GM19372 (cell line): ENCODE measurements around the gene SFR1.

Experiments
- ATAC-seq: cut with Tn5 transposase; IDR thresholded peaks from one replicate; pipeline ENCODE4 v1.9.1; 2021; ENCODE audit warnings: mild to moderate bottlenecking, low read depth, moderate library complexity; ENCODE audit not compliant: unreplicated experiment

The SFR1 gene

GRCh38 chr10:104104418-104104817 is 17.6 kb upstream of the SFR1 start:
- no peak for ATAC-seq

- no peak for ATAC-seq
These were observed 17.0 kb upstream of the SFR1 start for GRCh38 chr10:104104926-104105325.

DNA sequence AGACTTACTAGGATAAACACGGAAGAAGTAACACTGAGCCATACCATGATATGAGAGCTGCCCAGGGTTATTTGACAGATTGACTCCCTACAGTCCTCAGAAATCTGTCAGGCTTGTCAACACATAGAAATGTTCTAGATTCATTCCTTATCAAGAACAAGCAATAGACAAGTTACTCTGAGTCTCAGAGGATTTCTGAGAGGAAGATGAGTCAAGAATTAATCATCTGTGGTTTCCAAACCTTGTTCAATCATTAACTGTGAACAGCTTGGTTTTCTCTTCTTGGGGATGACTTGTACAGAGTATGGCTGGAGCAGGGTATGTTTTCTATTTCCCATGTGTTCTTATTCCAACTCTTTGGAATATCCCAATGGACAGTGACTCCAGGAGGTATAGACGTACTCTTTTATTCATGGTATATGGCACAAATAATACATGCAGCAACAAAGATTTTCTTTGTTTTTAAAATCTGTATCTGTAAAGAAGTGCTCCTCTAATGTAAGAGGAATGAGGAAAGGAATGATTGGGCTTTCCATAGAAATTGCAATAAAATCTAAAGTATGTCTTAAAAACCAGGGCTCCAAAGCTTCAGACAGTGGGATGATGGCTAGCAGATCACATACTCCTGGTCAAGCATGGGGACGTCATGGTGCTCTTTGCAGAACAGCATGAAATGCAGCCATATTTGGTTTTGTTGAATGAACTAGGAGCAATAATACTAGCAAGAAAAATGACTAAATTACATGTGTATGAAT is 11.9 kb upstream of the SFR1 start:
- ATAC-seq: peak; percentile 92

GRCh38 chr10:104113376-104113956 is 8.5 kb upstream of the SFR1 start:
- no peak for ATAC-seq

- ATAC-seq: no peak
These were observed 4.1 kb upstream of the SFR1 start for GRCh38 chr10:104117839-104118323.

- no peak for ATAC-seq
These were observed 2.0 kb upstream of the SFR1 start for GRCh38 chr10:104119996-104120395.

DNA sequence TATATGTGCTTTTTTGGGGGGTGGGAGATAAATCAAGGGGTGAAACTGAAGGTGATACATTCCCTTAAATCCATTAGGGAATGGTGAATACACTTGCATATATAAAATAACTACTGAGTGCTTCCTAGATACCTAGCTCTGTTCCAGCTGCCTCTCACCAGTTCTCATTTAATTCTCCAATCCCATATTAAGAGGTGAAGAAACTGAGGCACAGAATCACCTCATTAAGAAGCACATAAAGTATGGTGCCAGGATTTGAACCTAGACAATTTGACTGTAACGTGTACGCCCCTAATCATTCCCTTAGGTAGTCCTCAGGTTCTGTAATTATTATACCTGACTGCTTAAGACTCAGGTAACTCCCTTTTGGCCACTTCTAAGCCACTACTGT is 1.5 kb upstream of the SFR1 start:
- no peak for ATAC-seq

DNA sequence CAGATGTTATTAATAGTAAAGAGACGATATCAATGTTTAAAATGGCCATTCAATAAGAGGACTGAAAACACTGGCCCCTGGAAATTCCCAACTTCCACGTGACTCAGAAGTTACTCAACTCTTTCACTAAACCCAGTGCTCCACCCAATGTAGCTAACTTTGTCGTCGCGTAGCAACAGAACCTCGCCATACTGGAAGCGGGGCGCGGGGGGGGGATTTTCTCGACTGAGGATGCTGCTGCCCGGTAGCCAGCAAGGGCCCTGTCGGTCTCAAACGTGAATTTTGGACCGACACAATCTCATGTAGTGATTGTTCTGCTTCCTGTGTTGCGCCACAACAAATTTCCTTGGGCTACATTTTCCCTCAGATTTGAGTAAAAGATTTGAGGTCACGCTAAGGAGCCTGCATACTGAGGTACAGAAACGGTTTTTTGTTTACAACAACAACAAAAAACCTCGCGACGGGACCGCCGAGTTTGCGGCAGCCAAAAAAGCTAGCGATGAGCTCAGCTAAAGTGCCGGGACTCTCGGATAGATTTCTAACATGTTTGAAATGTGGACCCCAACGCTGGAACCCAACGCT is 977 bp upstream of the SFR1 start:
- ATAC-seq: peak; percentile 23

- ATAC-seq: peak; percentile 1
These were observed 495 bp downstream of the SFR1 start for GRCh38 chr10:104122225-104123107.

- ATAC-seq: no peak
These were observed 1.4 kb downstream of the SFR1 start for GRCh38 chr10:104123397-104123796.

GRCh38 chr10:104127411-104127810 is 5.4 kb downstream of the SFR1 start:
- ATAC-seq: no peak

DNA sequence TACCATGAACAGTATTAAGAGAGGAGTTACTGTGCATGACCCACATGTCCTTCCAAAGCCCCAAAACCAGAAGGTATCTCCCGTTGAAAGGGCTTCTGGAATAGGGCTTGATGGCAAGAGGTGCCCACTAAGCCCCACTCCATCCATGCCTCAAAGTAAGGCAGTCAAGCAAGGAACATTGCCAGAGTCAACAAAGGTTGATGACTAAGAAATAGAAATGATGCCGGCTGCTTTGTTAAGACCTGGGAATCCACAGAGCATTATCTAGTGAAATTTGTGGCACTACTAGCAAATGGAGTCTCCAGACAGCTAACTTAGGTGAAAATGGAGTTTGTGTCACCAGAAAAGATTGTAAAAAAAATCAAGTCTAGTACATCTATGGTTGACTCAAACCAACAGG is 6.2 kb downstream of the SFR1 start:
- ATAC-seq: no peak

DNA sequence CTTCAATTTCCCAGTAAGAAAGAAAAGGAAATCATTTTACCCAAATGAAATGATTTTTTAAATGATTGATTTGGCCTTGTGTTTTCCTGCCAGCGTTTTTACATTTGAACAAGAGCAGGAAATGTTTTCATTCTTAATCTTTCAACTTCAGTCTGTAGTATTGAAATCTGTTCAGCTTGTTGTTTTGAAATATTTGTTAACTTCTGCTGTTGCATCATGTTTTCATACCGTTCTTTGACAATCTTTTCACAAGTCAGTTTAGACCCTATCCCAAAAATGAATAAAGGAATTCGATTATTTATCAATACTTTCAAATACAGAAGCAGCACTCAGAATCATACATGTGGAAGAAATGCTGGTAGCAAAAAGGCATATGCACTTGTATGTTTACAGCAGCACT is 8.1 kb downstream of the SFR1 start:
- ATAC-seq: no peak

DNA sequence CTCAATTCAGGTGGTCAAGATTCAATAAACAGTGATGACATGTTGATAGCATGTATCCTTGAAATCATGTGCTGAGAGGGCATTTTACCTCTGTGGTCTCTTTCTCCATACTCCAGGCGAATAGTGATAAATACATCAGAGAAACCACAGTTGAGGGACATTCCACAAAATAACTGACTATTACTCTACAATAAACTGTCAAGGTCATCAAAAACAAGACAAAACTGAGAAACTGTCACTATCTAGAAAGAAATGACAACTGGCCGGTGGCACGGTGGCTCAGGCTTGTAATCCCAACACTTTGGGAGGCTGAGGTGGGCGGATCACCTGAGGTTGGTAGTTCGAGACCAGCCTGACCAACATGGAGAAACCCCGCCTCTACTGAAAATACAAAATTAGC is 16.2 kb downstream of the SFR1 start:
- ATAC-seq: no peak

DNA sequence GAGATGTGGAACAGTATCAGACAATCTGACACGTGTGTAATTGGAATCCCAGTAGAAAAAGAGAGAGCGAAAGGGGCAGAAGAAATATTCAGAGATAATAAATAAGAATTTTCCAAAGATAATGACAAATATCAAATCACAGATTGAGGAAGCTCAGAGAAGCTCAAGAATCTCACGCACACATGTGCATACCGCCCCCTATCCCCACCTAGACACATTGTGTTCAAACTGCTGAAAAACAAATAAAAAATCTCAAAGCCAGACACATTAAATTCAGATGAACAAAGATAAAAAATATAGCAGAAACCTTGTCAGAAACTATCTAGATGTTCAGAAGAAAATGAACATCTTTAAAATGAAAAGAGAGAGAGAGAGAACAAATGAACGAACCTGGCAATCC is 17.2 kb downstream of the SFR1 start:
- ATAC-seq: no peak

- no peak for ATAC-seq
These were observed 20.1 kb downstream of the SFR1 start for GRCh38 chr10:104142081-104142480.

GRCh38 chr10:104143829-104144228 is 21.9 kb downstream of the SFR1 start:
- no peak for ATAC-seq

GRCh38 chr10:104144931-104145330 is 23.0 kb downstream of the SFR1 start:
- no peak for ATAC-seq

GRCh38 chr10:104146882-104147281 is 24.9 kb downstream of the SFR1 start:
- ATAC-seq: no peak

DNA sequence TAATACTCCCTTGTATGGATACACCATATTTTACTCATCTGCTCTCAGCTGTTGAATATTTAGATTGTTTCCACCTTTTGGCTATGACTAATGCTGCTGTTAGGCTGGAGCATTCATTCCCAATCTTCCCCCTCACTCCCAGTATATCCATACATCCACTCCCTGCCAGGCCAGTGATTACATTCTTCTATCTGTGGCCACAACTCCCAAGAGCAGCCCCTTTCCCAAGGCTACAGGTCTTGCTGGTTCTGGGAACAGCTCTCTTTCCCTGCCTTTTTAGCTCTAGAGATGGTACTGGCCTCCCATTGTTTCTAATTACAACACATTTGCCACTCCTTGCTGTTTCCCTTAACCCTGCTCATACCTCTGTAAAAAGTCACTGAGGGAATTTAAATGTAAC is 28.2 kb downstream of the SFR1 start:
- ATAC-seq: no peak

DNA sequence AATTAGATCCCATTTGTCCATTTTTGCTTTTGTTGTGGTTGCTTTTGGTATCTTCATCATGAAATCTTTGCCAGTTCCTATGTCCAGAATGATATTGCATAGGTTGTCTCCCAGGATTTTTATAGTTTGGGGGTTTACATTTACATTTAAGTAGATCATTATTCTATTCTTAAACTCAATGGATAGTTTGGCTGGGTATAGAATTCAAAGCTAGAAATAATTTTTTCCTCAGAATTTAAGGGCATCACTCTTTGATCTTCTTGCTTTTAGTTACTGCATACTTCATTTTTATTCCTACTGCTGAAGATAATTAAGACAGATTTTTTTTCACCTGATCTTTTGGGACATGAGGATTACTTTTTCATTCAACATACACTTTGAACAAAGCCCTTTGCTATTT is 29.8 kb downstream of the SFR1 start:
- ATAC-seq: no peak
